ENCODE results near the gene ZNFX1.

The ZNFX1 gene

GRCh38 chr20:49252556-49253350 lies 25.1 kb downstream of the ZNFX1 start:
- H3K4me1 ChIP-seq (ENCODE audit: control insufficient read depth, insufficient read depth, low read length) = no peaks in the 10 kb centered on the region
- no peak overlapping the region for H3K4me3 ChIP-seq (ENCODE audit: low read length)
- no peak overlapping the region for H3K27ac ChIP-seq (ENCODE audit: low read depth, low read length)
- peaks cover 57% of the 10 kb centered on the region for H3K36me3 ChIP-seq (ENCODE audit: control insufficient read depth, insufficient read depth, low read length)
- no peak overlapping the region for H3K9ac ChIP-seq (ENCODE audit: low read length)
- no peaks in the 10 kb centered on the region for H3K27me3 ChIP-seq (ENCODE audit: control insufficient read depth, insufficient read depth, low read length)

DNA sequence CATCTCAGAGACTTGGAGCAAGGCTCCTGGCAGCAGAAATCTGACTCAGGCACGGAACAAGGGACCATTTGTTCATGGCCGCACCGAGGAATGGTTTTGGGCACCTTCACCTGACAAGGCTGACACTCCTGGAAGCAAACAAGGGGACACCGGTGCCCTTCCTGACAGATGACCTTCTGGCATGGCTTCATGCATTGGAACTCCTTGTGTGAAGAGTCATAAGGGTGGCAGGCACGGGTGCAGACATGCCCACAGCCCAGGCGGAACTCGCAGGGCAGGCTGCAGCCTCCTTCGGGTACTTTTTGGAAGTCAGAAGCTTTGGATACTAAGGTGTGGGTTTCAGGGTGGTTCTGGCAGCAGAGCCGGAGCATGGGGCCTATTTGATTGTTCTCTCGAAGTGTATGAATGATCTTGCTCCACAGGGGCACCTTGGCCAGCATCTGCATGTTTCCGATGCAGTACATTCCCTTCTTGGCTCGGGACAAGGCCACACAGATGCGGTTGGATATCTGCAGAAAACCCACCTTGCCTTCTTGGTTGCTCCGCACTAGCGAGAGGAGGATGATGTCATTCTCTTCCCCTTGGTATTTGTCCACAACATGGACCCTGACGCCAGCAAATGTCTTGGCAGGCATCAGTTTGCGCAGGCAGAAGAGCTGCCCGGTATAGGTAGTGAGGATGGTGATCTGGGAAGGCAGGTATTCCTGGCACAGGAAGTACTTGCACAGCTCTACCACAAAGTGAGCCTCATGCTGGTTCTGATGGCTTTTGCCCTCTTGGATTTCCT lies 28.8 kb downstream of the ZNFX1 start:
- Histone ChIP-seq H3K27ac (ENCODE audit: low read depth, low read length) (no peak overlapping the region), H3K27me3 (ENCODE audit: control insufficient read depth, insufficient read depth, low read length) (no peaks in the 10 kb centered on the region), H3K4me1 (ENCODE audit: control insufficient read depth, insufficient read depth, low read length) (no peaks in the 10 kb centered on the region), H3K4me3 (ENCODE audit: low read length) (no peak overlapping the region), H3K36me3 (ENCODE audit: control insufficient read depth, insufficient read depth, low read length) (peaks cover 43% of the 10 kb centered on the region), H3K9ac (ENCODE audit: low read length) (no peak overlapping the region)

- H3K4me3 ChIP-seq (ENCODE audit: low read length) = no peak overlapping the region
- H3K9ac ChIP-seq (ENCODE audit: low read length) = no peak overlapping the region
- H3K27ac ChIP-seq (ENCODE audit: low read depth, low read length) = no peak overlapping the region
- no peaks in the 10 kb centered on the region for H3K4me1 ChIP-seq (ENCODE audit: control insufficient read depth, insufficient read depth, low read length)
- H3K36me3 ChIP-seq (ENCODE audit: control insufficient read depth, insufficient read depth, low read length) = peaks cover 40% of the 10 kb centered on the region
- H3K27me3 ChIP-seq (ENCODE audit: control insufficient read depth, insufficient read depth, low read length) = no peaks in the 10 kb centered on the region
Observed at GRCh38 chr20:49248301-49248700, 29.6 kb downstream of the ZNFX1 start.

DNA sequence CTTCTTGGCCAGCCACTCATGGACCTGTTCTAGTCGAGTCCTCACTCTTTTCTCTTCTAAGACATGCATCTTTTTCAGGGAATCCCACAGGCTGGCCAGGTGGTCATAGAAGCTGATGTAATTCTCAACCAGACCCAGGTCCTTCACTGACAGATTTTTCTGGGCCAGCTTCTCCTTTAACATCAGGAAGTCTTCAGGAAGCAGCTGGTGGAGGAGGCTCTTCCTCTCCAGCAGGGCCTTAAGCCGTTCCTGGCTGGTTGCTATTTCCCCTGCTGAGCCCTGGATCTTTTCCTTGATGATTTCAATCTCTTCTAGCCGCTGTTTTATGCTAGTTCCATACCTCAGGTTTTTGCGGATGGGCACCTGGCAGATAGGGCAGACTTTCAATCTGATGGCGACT lies 30.1 kb downstream of the ZNFX1 start:
- H3K9ac ChIP-seq (ENCODE audit: low read length) = no peak overlapping the region
- peaks cover 43% of the 10 kb centered on the region for H3K36me3 ChIP-seq (ENCODE audit: control insufficient read depth, insufficient read depth, low read length)
- no peak overlapping the region for H3K4me3 ChIP-seq (ENCODE audit: low read length)
- no peaks in the 10 kb centered on the region for H3K27me3 ChIP-seq (ENCODE audit: control insufficient read depth, insufficient read depth, low read length)
- no peak overlapping the region for H3K27ac ChIP-seq (ENCODE audit: low read depth, low read length)
- H3K4me1 ChIP-seq (ENCODE audit: control insufficient read depth, insufficient read depth, low read length) = no peaks in the 10 kb centered on the region

DNA sequence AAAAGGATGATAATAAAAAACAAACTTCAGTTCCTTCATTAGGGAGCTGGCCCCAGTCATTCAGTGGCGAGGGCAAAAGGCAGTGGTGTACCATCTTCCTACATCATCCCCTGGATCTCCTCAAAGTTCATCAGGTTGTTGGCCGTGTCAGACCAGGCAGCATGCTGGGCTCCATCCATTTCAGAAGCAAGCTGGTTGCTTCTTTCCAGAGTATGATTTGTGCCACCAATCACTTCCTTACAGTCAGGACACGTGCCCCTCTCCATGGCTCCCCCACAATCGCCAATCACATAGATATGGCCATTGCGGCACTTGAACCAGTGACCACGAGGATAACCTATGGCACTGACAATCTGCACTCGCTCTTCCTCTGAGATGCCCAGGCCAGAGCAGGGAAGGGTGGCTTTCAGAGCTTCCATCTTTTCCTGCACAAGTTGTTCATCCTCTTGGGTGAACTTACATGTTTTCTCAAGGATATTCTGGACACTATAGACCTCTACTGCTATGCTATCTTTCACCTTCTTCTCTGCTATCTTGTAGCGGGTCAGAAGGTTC lies 30.6 kb downstream of the ZNFX1 start:
- Histone ChIP-seq H3K4me3 (ENCODE audit: low read length) (no peak overlapping the region), H3K27me3 (ENCODE audit: control insufficient read depth, insufficient read depth, low read length) (no peaks in the 10 kb centered on the region), H3K27ac (ENCODE audit: low read depth, low read length) (no peak overlapping the region), H3K36me3 (ENCODE audit: control insufficient read depth, insufficient read depth, low read length) (peaks cover 42% of the 10 kb centered on the region), H3K4me1 (ENCODE audit: control insufficient read depth, insufficient read depth, low read length) (no peaks in the 10 kb centered on the region), H3K9ac (ENCODE audit: low read length) (no peak overlapping the region)

DNA sequence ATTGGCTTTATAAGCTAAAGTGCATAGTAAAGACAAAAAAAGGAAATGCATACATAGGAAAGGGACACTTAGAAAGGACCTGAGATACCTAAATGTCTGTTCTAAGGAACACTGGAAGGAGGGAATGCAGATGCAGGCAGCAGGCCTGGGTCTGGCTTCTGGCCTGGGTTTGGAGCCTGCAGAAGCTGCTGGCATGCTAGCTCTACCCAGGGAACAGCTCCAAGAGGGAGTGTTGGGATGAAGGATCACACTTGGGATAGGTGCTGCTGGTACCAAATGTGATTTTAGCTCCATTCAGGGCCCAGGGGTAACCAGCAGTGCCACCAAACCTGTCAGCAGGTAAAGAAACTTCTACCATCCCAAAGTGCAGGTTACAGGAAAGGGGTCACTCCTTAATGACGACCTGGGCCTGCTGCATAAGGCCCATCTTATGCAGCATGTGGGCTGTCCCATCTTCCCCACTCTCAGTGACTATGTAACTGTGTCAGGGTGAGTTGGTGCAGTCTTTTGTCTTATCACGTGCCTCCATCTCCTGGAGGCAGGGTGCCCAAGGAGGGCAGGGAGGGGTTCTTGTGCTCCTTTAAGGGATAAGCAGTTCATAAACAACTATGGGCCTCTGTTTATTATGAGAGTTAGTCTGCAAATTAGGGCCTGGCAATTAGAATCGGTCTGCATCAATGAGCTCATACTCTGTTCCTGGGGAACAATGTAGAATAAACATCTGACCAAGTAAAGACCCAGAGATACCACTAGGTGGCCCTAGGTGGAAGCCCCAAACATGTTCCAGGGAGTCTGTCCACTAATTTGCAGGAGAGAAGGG lies 31.7 kb downstream of the ZNFX1 start:
- Histone ChIP-seq H3K36me3 (ENCODE audit: control insufficient read depth, insufficient read depth, low read length) (peaks cover 39% of the 10 kb centered on the region), H3K27ac (ENCODE audit: low read depth, low read length) (peak overlapping the region; percentile 33), H3K9ac (ENCODE audit: low read length) (no peak overlapping the region), H3K27me3 (ENCODE audit: control insufficient read depth, insufficient read depth, low read length) (no peaks in the 10 kb centered on the region), H3K4me3 (ENCODE audit: low read length) (no peak overlapping the region), H3K4me1 (ENCODE audit: control insufficient read depth, insufficient read depth, low read length) (no peaks in the 10 kb centered on the region)

GRCh38 chr20:49237531-49237930 lies 40.3 kb downstream of the ZNFX1 start:
- H3K4me1 ChIP-seq (ENCODE audit: control insufficient read depth, insufficient read depth, low read length) = no peaks in the 10 kb centered on the region
- no peak overlapping the region for H3K4me3 ChIP-seq (ENCODE audit: low read length)
- H3K9ac ChIP-seq (ENCODE audit: low read length) = no peak overlapping the region
- no peak overlapping the region for H3K27ac ChIP-seq (ENCODE audit: low read depth, low read length)
- H3K27me3 ChIP-seq (ENCODE audit: control insufficient read depth, insufficient read depth, low read length) = no peaks in the 10 kb centered on the region
- H3K36me3 ChIP-seq (ENCODE audit: control insufficient read depth, insufficient read depth, low read length) = peaks cover 50% of the 10 kb centered on the region

DNA sequence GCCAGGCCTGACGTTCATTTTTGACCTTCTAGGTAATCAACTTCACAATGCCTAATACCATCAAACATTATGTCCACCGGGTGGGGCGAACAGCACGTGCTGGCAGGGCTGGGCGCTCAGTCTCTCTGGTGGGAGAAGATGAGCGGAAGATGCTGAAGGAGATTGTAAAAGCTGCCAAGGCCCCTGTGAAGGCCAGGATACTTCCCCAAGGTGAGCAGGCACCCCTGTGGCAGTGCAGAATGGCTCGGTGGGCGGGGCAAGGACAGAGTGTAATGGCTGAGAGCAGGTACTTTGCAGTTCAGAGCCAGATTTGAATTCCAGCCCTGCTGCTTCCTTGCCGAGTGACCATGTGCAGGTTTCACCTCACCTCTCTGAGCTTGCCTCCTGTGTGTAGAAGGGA lies 41.6 kb downstream of the ZNFX1 start:
- Histone ChIP-seq H3K9ac (ENCODE audit: low read length) (no peak overlapping the region), H3K36me3 (ENCODE audit: control insufficient read depth, insufficient read depth, low read length) (peaks cover 50% of the 10 kb centered on the region), H3K4me1 (ENCODE audit: control insufficient read depth, insufficient read depth, low read length) (no peaks in the 10 kb centered on the region), H3K27ac (ENCODE audit: low read depth, low read length) (no peak overlapping the region), H3K27me3 (ENCODE audit: control insufficient read depth, insufficient read depth, low read length) (no peaks in the 10 kb centered on the region), H3K4me3 (ENCODE audit: low read length) (no peak overlapping the region)

- H3K27ac ChIP-seq (ENCODE audit: low read depth, low read length) = no peak overlapping the region
- peaks cover 56% of the 10 kb centered on the region for H3K36me3 ChIP-seq (ENCODE audit: control insufficient read depth, insufficient read depth, low read length)
Observed at GRCh38 chr20:49234831-49235230, 43.0 kb downstream of the ZNFX1 start.

DNA sequence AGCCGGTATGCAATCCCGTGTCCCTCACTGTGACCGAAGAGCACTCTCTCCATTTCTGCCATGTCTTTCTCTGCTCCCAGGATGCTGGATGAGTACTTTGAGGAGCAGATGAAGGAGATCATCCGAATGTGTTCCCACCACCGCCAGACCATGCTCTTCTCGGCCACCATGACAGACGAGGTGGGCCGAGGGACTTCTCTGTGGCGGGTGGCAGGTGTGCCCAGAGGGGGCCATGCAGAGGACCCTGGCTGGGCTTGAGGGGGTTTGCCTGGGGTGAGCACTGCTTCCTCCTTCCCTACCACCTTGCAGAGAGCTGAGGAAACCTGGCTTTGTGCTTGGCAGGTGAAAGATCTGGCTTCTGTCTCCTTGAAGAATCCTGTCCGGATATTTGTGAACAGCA lies 44.6 kb downstream of the ZNFX1 start:
- Histone ChIP-seq H3K4me3 (ENCODE audit: low read length) (no peak overlapping the region), H3K4me1 (ENCODE audit: control insufficient read depth, insufficient read depth, low read length) (no peaks in the 10 kb centered on the region), H3K36me3 (ENCODE audit: control insufficient read depth, insufficient read depth, low read length) (peaks cover 52% of the 10 kb centered on the region), H3K27ac (ENCODE audit: low read depth, low read length) (no peak overlapping the region), H3K9ac (ENCODE audit: low read length) (no peak overlapping the region), H3K27me3 (ENCODE audit: control insufficient read depth, insufficient read depth, low read length) (no peaks in the 10 kb centered on the region)

More at GRCh38 chr20:49234831-49235230, 43.0 kb downstream of the ZNFX1 start:
- Histone ChIP-seq H3K4me3 (ENCODE audit: low read length) (no peak overlapping the region), H3K9ac (ENCODE audit: low read length) (no peak overlapping the region), H3K4me1 (ENCODE audit: control insufficient read depth, insufficient read depth, low read length) (no peaks in the 10 kb centered on the region), H3K27me3 (ENCODE audit: control insufficient read depth, insufficient read depth, low read length) (no peaks in the 10 kb centered on the region)

- Histone ChIP-seq H3K27ac (ENCODE audit: low read depth, low read length) (no peak overlapping the region), H3K27me3 (ENCODE audit: control insufficient read depth, insufficient read depth, low read length) (no peaks in the 10 kb centered on the region), H3K9ac (ENCODE audit: low read length) (no peak overlapping the region), H3K4me3 (ENCODE audit: low read length) (no peak overlapping the region), H3K36me3 (ENCODE audit: control insufficient read depth, insufficient read depth, low read length) (peaks cover 44% of the 10 kb centered on the region), H3K4me1 (ENCODE audit: control insufficient read depth, insufficient read depth, low read length) (no peaks in the 10 kb centered on the region)
Observed at GRCh38 chr20:49231471-49231870, 46.4 kb downstream of the ZNFX1 start.

DNA sequence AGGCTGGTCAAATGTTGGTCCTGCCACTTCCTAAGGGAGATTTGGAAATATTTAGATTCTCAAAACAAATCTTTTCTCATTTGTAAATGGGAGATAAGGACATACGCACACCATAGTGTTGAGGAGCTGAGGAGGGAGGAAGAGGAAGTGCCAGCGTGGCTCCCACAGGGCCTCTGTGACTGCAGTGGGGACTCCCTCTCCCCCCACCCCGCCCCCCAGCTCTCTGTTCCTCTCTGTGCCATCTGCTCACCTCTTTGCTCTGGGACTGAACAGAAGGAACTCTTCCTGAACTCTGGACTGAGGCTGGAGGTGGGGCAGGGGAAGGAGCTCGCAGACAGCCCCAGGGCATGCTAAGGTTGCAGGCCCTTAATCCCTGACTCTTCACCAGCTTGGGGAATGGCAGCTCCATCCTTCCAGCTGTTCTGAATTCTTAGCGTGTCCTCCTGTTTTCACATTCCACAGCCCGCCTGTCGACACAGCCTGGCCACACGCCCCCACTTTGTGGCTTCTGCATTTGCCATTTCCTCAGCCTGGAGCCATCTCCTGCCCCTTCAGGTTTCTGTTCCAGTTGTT lies 47.2 kb downstream of the ZNFX1 start:
- no peaks in the 10 kb centered on the region for H3K4me1 ChIP-seq (ENCODE audit: control insufficient read depth, insufficient read depth, low read length)
- H3K36me3 ChIP-seq (ENCODE audit: control insufficient read depth, insufficient read depth, low read length) = peaks cover 45% of the 10 kb centered on the region
- no peaks in the 10 kb centered on the region for H3K27me3 ChIP-seq (ENCODE audit: control insufficient read depth, insufficient read depth, low read length)
- no peak overlapping the region for H3K9ac ChIP-seq (ENCODE audit: low read length)
- no peak overlapping the region for H3K4me3 ChIP-seq (ENCODE audit: low read length)
- no peak overlapping the region for H3K27ac ChIP-seq (ENCODE audit: low read depth, low read length)

Measured in rectal smooth muscle tissue (tissue), 1 donor.